Right lobe of liver (tissue), 6 donors: ENCODE measurements around the gene FOS. TPM values are rescaled to one million over a fixed set of nuclear protein-coding genes. Genes with fewer than 3 reads are reported as not detected.

Experiments
- ATAC-seq, 4 donors: fragments of 200-7000 bp; cut with Tn5 transposase; one replicate each; pipeline ENCODE4 v1.9.1; 2020; ENCODE audit warnings: mild to moderate bottlenecking in 4 of 4, moderate library complexity in 4 of 4
- DNase-seq, 3 donors: peaks; one replicate each; pipeline ENCODE4 v3.0.0-alpha.2; 2020
- H3K27ac ChIP-seq, 3 donors: fragments of 200-600 bp; one replicate each; pipeline ENCODE4 v1.8.0; 2022
- H3K27me3 ChIP-seq, 2 donors: fragments of 200-600 bp; one replicate each; pipeline ENCODE4 v1.8.0; 2022
- H3K36me3 ChIP-seq, 4 donors: fragments of 200-600 bp; sonication (generic) in 1 of 4; one replicate each; pipeline versions ENCODE4 v1.5.1 to v1.8.0; 2017 to 2022; ENCODE audit warnings: control low read depth in 1 of 4
- H3K4me1 ChIP-seq, 4 donors: fragments of 200-600 bp; sonication (generic) in 1 of 4; one replicate each; pipeline versions ENCODE4 v1.5.1 to v1.8.0; 2017 to 2022; ENCODE audit warnings: control low read depth in 1 of 4
- H3K4me3 ChIP-seq, 3 donors: fragments of 200-600 bp; one replicate each; pipeline ENCODE4 v1.8.0; 2022
- H3K9me3 ChIP-seq, 4 donors: fragments of 200-600 bp; sonication (generic) in 1 of 4; one replicate each; pipeline versions ENCODE4 v1.5.1 to v1.8.0; 2017 to 2022; ENCODE audit warnings: control low read depth in 1 of 4
- POLR2A ChIP-seq: fragments of 450-650 bp; IDR thresholded peaks from one replicate; pipeline ENCODE4 v1.6.1; 2017; ENCODE audit warnings: antibody characterized with exemption, mild to moderate bottlenecking
- WGBS: methylation state at CpG from one replicate; pipeline ENCODE4 v1.1.6; 2018; ENCODE audit warnings: low coverage, low lambda C conversion rate; ENCODE audit not compliant: insufficient coverage; ENCODE audit errors: missing lambda C conversion rate; 5-methylcytosine and 5-hydroxymethylcytosine counted together
- intact Hi-C, 2 donors: fragments of 100-400 bp; cut with DNase I; formaldehyde crosslinking; loops; one replicate each; pipeline versions ENCODE4 v1.11.2 to v1.14.1; 2022
- total RNA-seq, 6 experiments: library from RNA; depleted of rRNA in 2 of 6; stranded (reverse); fragments of >200 nt in 2 of 6; fragmentation: NEBNext Ultra II Directional in 3 of 6; extraction: Animal tissue kit (Norgen Biotek cat#: 25700) in 3 of 6; gene quantifications; one replicate each; pipeline versions ENCODE4 v1.1.0 to v1.2.4, GENCODE V29; 2016 to 2023
- TF ChIP-seq, protein P1 (sequence below), 4 donors: fragments of 200-600 bp in 3 of 4; fragments of 450-650 bp in 1 of 4; IDR thresholded peaks; one replicate each; pipeline versions ENCODE4 v1.5.1 to v1.8.0; 2016 to 2022; ENCODE audit warnings: antibody characterized with exemption in 4 of 4, mild to moderate bottlenecking in 2 of 4
- donor health status: DM: no; HTN: yes; CAD: no.
- donor health status: DM: no; HTN: no; CAD: no.
- donor health status: DM: no; HTN: no; CAD: no.
- donor health status: DM: no; HTN: yes; CAD: no.
- donor health status: DM: no; HTN: yes; CAD: no.

Gene FOS
- total RNA-seq, 6 experiments from 2014 or later, result 9.9 to 151 (median 49.5) TPM

DNA sequence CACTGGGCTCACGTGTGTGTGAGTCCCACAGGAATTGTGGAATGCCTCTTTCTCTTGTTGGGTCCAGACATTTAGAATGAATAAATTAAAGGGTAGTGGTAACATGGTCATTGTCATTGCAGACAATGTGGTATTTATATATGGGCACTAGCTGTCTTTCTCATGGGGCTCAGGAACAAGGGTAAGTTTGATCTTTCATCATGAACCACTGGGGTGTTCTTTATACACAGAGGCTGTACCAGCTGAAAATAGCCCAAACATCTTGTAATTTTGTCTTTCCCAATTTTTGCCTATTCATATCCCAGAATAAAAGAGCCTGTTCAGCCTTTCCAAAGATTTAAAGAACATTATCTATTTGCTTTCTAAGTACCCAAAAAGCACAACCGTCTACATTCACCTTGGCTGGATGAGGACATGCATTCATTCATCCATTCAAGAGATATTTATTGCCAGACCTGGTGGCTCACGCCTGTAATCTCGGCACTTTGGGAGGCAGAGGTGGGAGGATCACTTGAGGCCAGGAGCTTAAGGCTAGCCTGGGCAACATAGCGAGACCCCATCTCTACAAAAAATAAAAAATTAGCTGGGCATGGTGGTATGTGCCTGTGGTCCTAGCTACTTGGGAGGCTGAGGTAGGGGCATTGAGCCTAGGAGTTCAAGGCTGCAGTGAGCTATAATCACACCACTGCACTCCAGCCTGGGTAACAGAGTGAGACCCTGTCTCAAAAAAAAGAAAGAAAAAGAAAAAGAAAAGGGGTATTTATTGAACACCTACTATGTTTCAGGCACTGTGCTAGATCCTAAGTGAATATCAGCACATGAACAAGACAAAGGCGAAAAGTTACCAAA lies 4.4 kb upstream of the FOS start:
- TF ChIP-seq POLR2A, result no peak
- TF ChIP-seq, protein P1, sequence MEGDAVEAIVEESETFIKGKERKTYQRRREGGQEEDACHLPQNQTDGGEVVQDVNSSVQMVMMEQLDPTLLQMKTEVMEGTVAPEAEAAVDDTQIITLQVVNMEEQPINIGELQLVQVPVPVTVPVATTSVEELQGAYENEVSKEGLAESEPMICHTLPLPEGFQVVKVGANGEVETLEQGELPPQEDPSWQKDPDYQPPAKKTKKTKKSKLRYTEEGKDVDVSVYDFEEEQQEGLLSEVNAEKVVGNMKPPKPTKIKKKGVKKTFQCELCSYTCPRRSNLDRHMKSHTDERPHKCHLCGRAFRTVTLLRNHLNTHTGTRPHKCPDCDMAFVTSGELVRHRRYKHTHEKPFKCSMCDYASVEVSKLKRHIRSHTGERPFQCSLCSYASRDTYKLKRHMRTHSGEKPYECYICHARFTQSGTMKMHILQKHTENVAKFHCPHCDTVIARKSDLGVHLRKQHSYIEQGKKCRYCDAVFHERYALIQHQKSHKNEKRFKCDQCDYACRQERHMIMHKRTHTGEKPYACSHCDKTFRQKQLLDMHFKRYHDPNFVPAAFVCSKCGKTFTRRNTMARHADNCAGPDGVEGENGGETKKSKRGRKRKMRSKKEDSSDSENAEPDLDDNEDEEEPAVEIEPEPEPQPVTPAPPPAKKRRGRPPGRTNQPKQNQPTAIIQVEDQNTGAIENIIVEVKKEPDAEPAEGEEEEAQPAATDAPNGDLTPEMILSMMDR (IDR thresholded peaks at IDR 0.05), result no peak
- H3K27me3 ChIP-seq, result no peaks in the 10 kb centered on the region
- H3K9me3 ChIP-seq, result no peaks in the 10 kb centered on the region
- H3K4me1 ChIP-seq, result peaks cover 0 to 5% (median 0%) of the 10 kb centered on the region in 4 donors
- peak overlapping the region in 1 of 3 donors; percentile 45 for H3K27ac ChIP-seq
- DNase-seq, result no peak
- intact Hi-C loops, result no loop called here
- WGBS, result 76% methylated on average over 6 of the region's 6 CpGs
- no peak for ATAC-seq
- H3K36me3 ChIP-seq, result no peaks in the 10 kb centered on the region
- H3K4me3 ChIP-seq, result no peak overlapping the region

DNA sequence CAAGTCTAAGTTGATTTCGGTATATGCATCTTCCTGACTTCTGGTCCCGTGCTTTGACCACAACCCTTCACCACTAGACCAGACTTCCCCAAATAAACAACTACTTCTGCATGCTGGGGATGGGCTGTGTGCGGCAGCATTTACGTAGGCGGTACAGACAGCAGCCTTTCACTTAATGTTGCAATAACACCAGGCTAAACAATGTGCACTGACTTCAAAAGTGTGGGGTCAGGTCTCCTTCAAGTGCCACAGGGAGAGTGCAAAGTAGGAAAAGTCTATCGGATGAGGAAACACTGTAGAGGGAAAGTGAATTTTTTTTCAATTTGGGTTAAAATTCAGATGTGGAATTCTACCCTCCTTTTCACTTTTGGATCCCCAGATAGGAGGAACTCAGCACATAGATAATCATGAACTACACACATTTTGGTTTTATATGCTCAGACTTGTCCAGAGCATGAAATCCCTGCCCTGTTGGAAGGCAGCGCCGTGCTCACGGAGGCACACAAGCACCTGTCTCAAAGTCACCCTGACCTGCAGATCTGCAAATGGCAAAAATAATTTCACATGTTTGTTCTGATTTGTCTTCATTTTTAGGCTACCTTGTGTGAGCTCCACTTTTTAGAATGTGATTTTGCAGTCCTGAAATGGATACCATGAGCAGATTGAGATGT lies 3.6 kb upstream of the FOS start:
- Histone ChIP-seq H3K4me3 (no peak overlapping the region), H3K9me3 (no peaks in the 10 kb centered on the region), H3K4me1 (peaks cover 0 to 10% (median 3%) of the 10 kb centered on the region in 4 donors), H3K27ac (peak overlapping the region in 2 of 3 donors; percentile 11 to 45), H3K27me3 (no peaks in the 10 kb centered on the region), H3K36me3 (peaks cover 0 to 2% (median under 1%) of the 10 kb centered on the region in 4 donors)
- peak in 1 of 3 donors; percentile 74 for DNase-seq
- ATAC-seq, result no peak
- peak; percentile 28 for TF ChIP-seq POLR2A
- TF ChIP-seq, protein P1 (IDR thresholded peaks at IDR 0.05), result no peak
- intact Hi-C loops, result no loop called here
- 61% methylated on average over 5 of the region's 9 CpGs for WGBS

DNA sequence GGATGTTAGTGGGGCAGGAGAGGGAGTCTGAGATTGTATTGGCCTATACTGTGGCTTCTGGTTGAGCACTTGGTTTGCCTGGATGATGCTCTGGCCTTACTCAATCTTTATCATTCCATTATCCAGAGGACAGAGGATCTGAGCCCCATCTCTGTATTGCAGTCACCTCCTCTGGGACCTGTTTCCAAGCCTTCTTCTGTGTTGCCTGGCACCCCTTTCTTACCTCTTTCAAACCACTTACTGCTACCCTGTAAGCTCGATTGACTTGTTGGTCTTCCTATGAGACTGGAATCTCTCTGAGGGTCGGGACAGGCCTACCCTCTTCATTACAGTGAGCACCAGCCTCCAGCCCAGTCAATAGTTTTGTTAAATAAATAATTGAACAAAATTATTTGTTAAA lies 3.0 kb upstream of the FOS start:
- no peak for ATAC-seq
- intact Hi-C loops, result no loop called here
- H3K27ac ChIP-seq, result peak overlapping the region in 1 of 3 donors; percentile 31
- DNase-seq, result no peak
- no peak overlapping the region for H3K4me3 ChIP-seq
- H3K4me1 ChIP-seq, result peaks cover 0 to 16% (median 4%) of the 10 kb centered on the region in 4 donors
- H3K27me3 ChIP-seq, result no peaks in the 10 kb centered on the region
- no peaks in the 10 kb centered on the region for H3K9me3 ChIP-seq
- peaks cover 0 to 8% (median 3%) of the 10 kb centered on the region in 4 donors for H3K36me3 ChIP-seq
- TF ChIP-seq, protein P1 (IDR thresholded peaks at IDR 0.05), result no peak
- no peak for TF ChIP-seq POLR2A
- 92% methylated on average over 2 of the region's 2 CpGs for WGBS

DNA sequence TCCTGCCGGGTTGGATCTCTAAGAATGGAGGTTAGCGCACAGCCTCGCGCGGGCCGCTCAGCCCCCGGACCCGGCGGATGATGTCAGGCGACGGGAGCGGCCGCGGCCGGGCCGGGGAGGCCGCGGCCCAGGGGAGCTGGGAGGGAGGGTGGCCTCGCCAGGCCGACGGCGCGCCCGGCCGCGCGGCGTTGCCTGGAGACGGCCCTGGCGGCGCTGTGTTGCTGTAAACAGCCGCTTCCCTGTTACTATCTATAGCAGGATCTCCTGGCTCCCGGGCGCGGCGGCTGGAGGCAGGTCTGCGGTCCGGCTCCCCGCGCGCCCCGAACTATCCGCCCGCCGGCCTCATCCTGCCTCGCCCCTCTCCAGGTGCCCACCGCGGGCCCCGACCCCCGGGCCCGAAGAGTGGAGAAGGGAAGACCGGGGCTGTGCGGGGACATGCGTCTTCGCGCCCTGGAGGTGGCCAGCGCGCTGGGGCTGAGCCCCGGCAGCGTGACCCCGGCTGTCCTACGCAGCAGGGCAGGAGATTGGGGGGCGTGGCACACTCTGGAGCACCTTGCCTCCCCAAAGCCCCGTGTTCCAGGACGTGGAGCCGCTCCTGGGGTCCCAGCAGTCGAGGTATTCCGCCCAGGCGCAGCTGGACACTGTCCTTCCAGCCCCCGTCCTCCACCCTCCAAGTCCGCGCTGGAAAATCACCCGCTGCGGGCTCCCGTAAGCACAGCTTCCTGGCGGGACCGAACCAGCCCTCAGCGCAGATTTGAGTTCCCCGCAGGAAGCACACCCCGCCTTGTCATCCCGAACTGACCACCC lies 1.4 kb upstream of the FOS start:
- ATAC-seq (peak; percentile 54 to 74 (median 65)), DNase-seq (peak; percentile 90 to 94 (median 92))
- Histone ChIP-seq H3K36me3 (peaks cover 0 to 14% (median 7%) of the 10 kb centered on the region in 4 donors), H3K27me3 (no peaks in the 10 kb centered on the region), H3K4me1 (peaks cover 0 to 24% (median 6%) of the 10 kb centered on the region in 4 donors), H3K9me3 (no peaks in the 10 kb centered on the region), H3K27ac (peak overlapping the region; percentile 92 to 98 (median 92)), H3K4me3 (peak overlapping the region; percentile 58 to 86 (median 64))
- WGBS, result 0% methylated on average over 13 of the region's 81 CpGs
- TF ChIP-seq, protein P1 (IDR thresholded peaks at IDR 0.05), result peak in 2 of 4 donors; percentile 15
- peak; percentile 87 for TF ChIP-seq POLR2A
- intact Hi-C loops, result no loop called here
